Ascending aorta (tissue), 2 donors: ENCODE results near the gene DIPK1A. TPM values are rescaled to one million over a fixed set of nuclear protein-coding genes. Genes with fewer than 3 reads are reported as not detected.
A peak's percentile ranks its signal among the peaks of the same experiment; 100 is the strongest.

Experiments used
- DNase-seq, 2 donors: peaks; one replicate each; pipeline ENCODE4 v3.0.0-alpha.2; 2019; ENCODE audit warnings: low spot score in 2 of 2
- H3K27ac ChIP-seq, 2 donors: fragments of 200-600 bp; sonication (generic); one replicate each; pipeline ENCODE4 v1.5.1; 2016 to 2017; ENCODE audit warnings: mild to moderate bottlenecking in 1 of 2
- H3K27me3 ChIP-seq: fragments of 200-600 bp; sonication (generic); one replicate; pipeline ENCODE4 v1.5.1; 2017
- H3K36me3 ChIP-seq, 2 donors: fragments of 200-600 bp; sonication (generic); one replicate each; pipeline ENCODE4 v1.5.1; 2016
- H3K4me1 ChIP-seq, 2 donors: fragments of 200-600 bp; sonication (generic); one replicate each; pipeline ENCODE4 v1.5.1; 2016 to 2017; ENCODE audit warnings: mild to moderate bottlenecking in 1 of 2
- H3K4me3 ChIP-seq, 2 donors: fragments of 200-600 bp; sonication (generic); one replicate each; pipeline ENCODE4 v1.5.1; 2016 to 2017; ENCODE audit warnings: mild to moderate bottlenecking in 1 of 2
- H3K9me3 ChIP-seq, 2 donors: fragments of 200-600 bp; sonication (generic); one replicate each; pipeline ENCODE4 v1.5.1; 2016
- intact Hi-C: fragments of 100-400 bp; cut with DNase I; formaldehyde crosslinking; loops from one replicate; pipeline ENCODE4 v1.15.1; 2023
- total RNA-seq: library from RNA; depleted of rRNA; stranded (reverse); fragments of >200 nt; gene quantifications from one replicate; pipeline ENCODE4 v1.1.0, GENCODE V29; 2016
- TF ChIP-seq, protein P1 (sequence below), 3 experiments: fragments of 200-600 bp in 2 of 3; fragments of 450-650 bp in 1 of 3; sonication (generic) in 2 of 3; IDR thresholded peaks; one replicate each; pipeline ENCODE4 v1.5.1; 2016 to 2019; ENCODE audit warnings: antibody characterized with exemption in 3 of 3, mild to moderate bottlenecking in 1 of 3, moderate library complexity in 1 of 3

The DIPK1A gene
- total RNA-seq, 1 donor from 2014 or later = 7.0 TPM

GRCh38 chr1:92803140-92803887, 157.9 kb downstream of the DIPK1A start:
- Histone ChIP-seq H3K4me3 (no peak overlapping the region), H3K27ac (peak overlapping the region in 1 of 2 donors; percentile 11), H3K27me3 (no peaks in the 10 kb centered on the region), H3K9me3 (no peaks in the 10 kb centered on the region), H3K4me1 (peaks cover 0 to 9% of the 10 kb centered on the region in 2 donors), H3K36me3 (no peaks in the 10 kb centered on the region)
- TF ChIP-seq, protein P1, sequence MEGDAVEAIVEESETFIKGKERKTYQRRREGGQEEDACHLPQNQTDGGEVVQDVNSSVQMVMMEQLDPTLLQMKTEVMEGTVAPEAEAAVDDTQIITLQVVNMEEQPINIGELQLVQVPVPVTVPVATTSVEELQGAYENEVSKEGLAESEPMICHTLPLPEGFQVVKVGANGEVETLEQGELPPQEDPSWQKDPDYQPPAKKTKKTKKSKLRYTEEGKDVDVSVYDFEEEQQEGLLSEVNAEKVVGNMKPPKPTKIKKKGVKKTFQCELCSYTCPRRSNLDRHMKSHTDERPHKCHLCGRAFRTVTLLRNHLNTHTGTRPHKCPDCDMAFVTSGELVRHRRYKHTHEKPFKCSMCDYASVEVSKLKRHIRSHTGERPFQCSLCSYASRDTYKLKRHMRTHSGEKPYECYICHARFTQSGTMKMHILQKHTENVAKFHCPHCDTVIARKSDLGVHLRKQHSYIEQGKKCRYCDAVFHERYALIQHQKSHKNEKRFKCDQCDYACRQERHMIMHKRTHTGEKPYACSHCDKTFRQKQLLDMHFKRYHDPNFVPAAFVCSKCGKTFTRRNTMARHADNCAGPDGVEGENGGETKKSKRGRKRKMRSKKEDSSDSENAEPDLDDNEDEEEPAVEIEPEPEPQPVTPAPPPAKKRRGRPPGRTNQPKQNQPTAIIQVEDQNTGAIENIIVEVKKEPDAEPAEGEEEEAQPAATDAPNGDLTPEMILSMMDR (IDR thresholded peaks at IDR 0.05) = no peak
- no peak for DNase-seq
- intact Hi-C loops = no loop called here

DNA sequence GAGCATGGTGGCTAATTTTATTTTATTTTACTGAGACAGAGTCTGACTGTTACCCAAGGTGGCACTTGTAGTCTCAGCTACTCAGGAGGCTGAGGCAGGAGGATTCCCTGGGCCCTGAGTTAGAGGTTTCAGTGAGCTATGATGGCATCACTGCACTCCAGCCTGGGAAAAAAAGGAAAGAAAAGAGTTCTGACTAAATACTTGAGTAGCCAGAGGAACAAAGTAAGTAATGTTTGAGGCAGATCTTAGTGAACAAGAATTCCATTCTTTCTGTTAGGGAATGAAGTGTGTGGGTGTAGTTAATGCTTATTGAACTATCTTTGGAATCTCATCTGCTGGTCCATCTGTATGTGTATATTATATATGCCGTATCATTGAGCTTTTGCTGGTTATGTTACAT, 163.3 kb downstream of the DIPK1A start:
- TF ChIP-seq, protein P1 (IDR thresholded peaks at IDR 0.05) = no peak
- Histone ChIP-seq H3K4me1 (no peaks in the 10 kb centered on the region), H3K27ac (no peak overlapping the region), H3K4me3 (no peak overlapping the region), H3K36me3 (no peaks in the 10 kb centered on the region), H3K27me3 (no peaks in the 10 kb centered on the region), H3K9me3 (no peaks in the 10 kb centered on the region)
- DNase-seq = no peak
- intact Hi-C loops = no loop called here

DNA sequence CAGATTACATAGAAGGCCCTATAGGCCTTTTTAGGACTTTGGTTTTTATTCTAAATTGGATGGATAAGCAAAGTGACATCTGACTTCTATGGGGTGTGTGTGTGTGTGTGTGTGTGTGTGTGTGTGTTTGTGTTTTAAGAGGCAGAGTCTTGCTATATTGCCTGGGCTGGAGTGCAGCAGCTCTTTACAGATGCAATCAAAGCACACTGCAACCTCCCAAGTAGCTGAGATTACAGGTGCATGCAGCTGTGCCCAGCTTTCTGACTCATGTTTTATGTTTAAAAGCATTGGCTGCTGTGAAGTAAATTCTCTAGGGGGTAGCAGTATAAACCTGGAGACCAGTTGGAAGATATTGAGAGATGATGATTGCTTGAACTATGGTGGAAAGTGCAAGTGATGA, 164.0 kb downstream of the DIPK1A start:
- Histone ChIP-seq H3K4me3 (no peak overlapping the region), H3K27ac (no peak overlapping the region), H3K27me3 (no peaks in the 10 kb centered on the region), H3K9me3 (no peaks in the 10 kb centered on the region), H3K4me1 (no peaks in the 10 kb centered on the region), H3K36me3 (no peaks in the 10 kb centered on the region)
- TF ChIP-seq, protein P1 (IDR thresholded peaks at IDR 0.05) = no peak
- no peak for DNase-seq
- intact Hi-C loops = no loop called here

GRCh38 chr1:92795166-92795565, 166.1 kb downstream of the DIPK1A start:
- TF ChIP-seq, protein P1 (IDR thresholded peaks at IDR 0.05) = no peak
- Histone ChIP-seq H3K9me3 (no peaks in the 10 kb centered on the region), H3K36me3 (no peaks in the 10 kb centered on the region), H3K27ac (no peak overlapping the region), H3K27me3 (no peaks in the 10 kb centered on the region), H3K4me1 (no peaks in the 10 kb centered on the region), H3K4me3 (no peak overlapping the region)
- intact Hi-C loops = loop anchor here (2.0 kb wide), 1 partner anchor 16 kb away; no protein-coding TSS in a partner anchor
- no peak for DNase-seq

DNA sequence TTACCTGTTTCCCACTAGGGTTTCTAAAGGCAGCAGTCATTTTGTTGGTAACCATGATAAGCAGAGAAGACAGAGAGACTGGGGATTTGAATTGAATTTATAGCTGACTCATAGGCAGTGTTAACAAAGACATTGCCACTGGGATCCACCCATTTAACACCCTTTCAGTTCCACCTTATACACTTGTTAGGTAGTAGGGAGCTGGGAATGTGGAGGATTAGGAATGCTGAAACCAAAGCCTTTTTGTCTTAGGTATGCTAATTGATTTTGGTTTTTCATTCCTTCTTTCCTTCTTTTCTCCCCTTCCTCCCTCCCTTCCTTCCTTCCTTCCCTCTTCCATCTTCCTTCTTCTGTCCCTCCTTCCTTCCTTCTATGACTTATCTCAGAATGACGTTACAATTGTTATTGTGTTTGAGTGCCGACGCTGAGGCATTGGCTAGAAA, 168.9 kb downstream of the DIPK1A start:
- H3K4me3 ChIP-seq = no peak overlapping the region
- H3K9me3 ChIP-seq = no peaks in the 10 kb centered on the region
- H3K36me3 ChIP-seq = no peaks in the 10 kb centered on the region
- TF ChIP-seq, protein P1 (IDR thresholded peaks at IDR 0.05) = no peak
- no peaks in the 10 kb centered on the region for H3K4me1 ChIP-seq
- intact Hi-C loops = no loop called here
- no peak for DNase-seq
- no peak overlapping the region for H3K27ac ChIP-seq
- no peaks in the 10 kb centered on the region for H3K27me3 ChIP-seq

Other genes with a start within 250 kb of the DIPK1A start
- gene EVI5, start 176.4 kb downstream of the DIPK1A start, total RNA-seq = 19.8 TPM
- 617 TPM for gene RPL5, start 129.4 kb downstream of the DIPK1A start, total RNA-seq
- 2.3 TPM for gene MTF2, start 117.8 kb upstream of the DIPK1A start, total RNA-seq
- 39.1 TPM for gene TMED5, start 219.0 kb upstream of the DIPK1A start, total RNA-seq
- 1.4 TPM for gene CCDC18, start 219.3 kb upstream of the DIPK1A start, total RNA-seq